GM21737 (cell line): ENCODE results near the gene MAD2L2.

Source experiments
- ATAC-seq: cut with Tn5 transposase; IDR thresholded peaks from one replicate; pipeline ENCODE4 v1.9.1; 2021; ENCODE audit warnings: mild to moderate bottlenecking, moderate library complexity; ENCODE audit not compliant: unreplicated experiment

Gene MAD2L2

GRCh38 chr1:11638121-11638520, 42.8 kb downstream of the MAD2L2 start:
- no peak for ATAC-seq

GRCh38 chr1:11634365-11635192, 46.4 kb downstream of the MAD2L2 start:
- no peak for ATAC-seq

GRCh38 chr1:11629184-11630016, 51.5 kb downstream of the MAD2L2 start:
- no peak for ATAC-seq

GRCh38 chr1:11628767-11629166, 52.2 kb downstream of the MAD2L2 start:
- ATAC-seq = no peak

GRCh38 chr1:11626551-11626950, 54.4 kb downstream of the MAD2L2 start:
- no peak for ATAC-seq
